GM19035 (cell line): ENCODE results near the gene EPC1.
"Not testable (repeated sequence)": the region's sequence is repeated elsewhere in the genome, so short reads cannot be mapped to it uniquely, and the experiment has no call there.

Experiments
- ATAC-seq: cut with Tn5 transposase; IDR thresholded peaks from one replicate; pipeline ENCODE4 v1.9.1; 2021; ENCODE audit not compliant: unreplicated experiment

EPC1 gene

GRCh38 chr10:32241946-32242345, 105.0 kb downstream of the EPC1 start:
- ATAC-seq: no peak

- no peak for ATAC-seq
These were observed 106.5 kb downstream of the EPC1 start for GRCh38 chr10:32240471-32240870.

- ATAC-seq: no peak
These were observed 107.2 kb downstream of the EPC1 start for GRCh38 chr10:32239769-32240168.

- no peak for ATAC-seq
These were observed 109.2 kb downstream of the EPC1 start for GRCh38 chr10:32237644-32238345.

- no peak for ATAC-seq
These were observed 112.5 kb downstream of the EPC1 start for GRCh38 chr10:32234471-32234870.

- not testable (repeated sequence) for ATAC-seq
These were observed 113.6 kb downstream of the EPC1 start for GRCh38 chr10:32233375-32233774.

GRCh38 chr10:32232378-32232777, 114.6 kb downstream of the EPC1 start:
- no peak for ATAC-seq

GRCh38 chr10:32229788-32230187, 117.2 kb downstream of the EPC1 start:
- ATAC-seq: not testable (repeated sequence)

GRCh38 chr10:32229170-32229569, 117.8 kb downstream of the EPC1 start:
- no peak for ATAC-seq

- no peak for ATAC-seq
These were observed 119.2 kb downstream of the EPC1 start for GRCh38 chr10:32227802-32228201.

GRCh38 chr10:32226624-32227023, 120.3 kb downstream of the EPC1 start:
- ATAC-seq: no peak

- no peak for ATAC-seq
These were observed 121.0 kb downstream of the EPC1 start for GRCh38 chr10:32225976-32226375.

GRCh38 chr10:32222376-32222775, 124.6 kb downstream of the EPC1 start:
- not testable (repeated sequence) for ATAC-seq

GRCh38 chr10:32219156-32219555, 127.8 kb downstream of the EPC1 start:
- ATAC-seq: not testable (repeated sequence)

GRCh38 chr10:32218206-32219044, 128.5 kb downstream of the EPC1 start:
- ATAC-seq: not testable (repeated sequence)
